Activated naive CD4-positive, alpha-beta T cell treated with anti-CD3 and anti-CD28 coated beads for 36 hours (primary cell): ENCODE measurements around the gene SERPINB6. TPM values are rescaled to one million over a fixed set of nuclear protein-coding genes. Genes with fewer than 3 reads are reported as not detected.
"Not testable (repeated sequence)": the region's sequence is repeated elsewhere in the genome, so short reads cannot be mapped to it uniquely, and the experiment has no call there.

Source experiments
- CTCF ChIA-PET: fragments of 350-600 bp; sonication (Branson Sonifier 250); formaldehyde crosslinking; loops from one replicate; lab custom pipeline; 2021; ENCODE audit warnings: antibody characterized with exemption; lab: Charles Lee
- DNase-seq: peaks from one replicate; pipeline ENCODE4 v3.0.0-alpha.2; 2020
- H3K27ac Mint-ChIP-seq: one replicate; pipeline ENCODE4 v1.8.0; 2021; ENCODE audit warnings: mild to moderate bottlenecking, mixed read lengths
- H3K27me3 Mint-ChIP-seq: one replicate; pipeline ENCODE4 v1.8.0; 2021; ENCODE audit warnings: low read depth, mixed read lengths
- H3K36me3 Mint-ChIP-seq: one replicate; pipeline ENCODE4 v1.8.0; 2021; ENCODE audit warnings: low read depth, mixed read lengths
- H3K4me1 Mint-ChIP-seq: one replicate; pipeline ENCODE4 v1.8.0; 2021; ENCODE audit warnings: low read depth, mixed read lengths
- H3K4me3 Mint-ChIP-seq: one replicate; pipeline ENCODE4 v1.8.0; 2021; ENCODE audit warnings: mild to moderate bottlenecking, moderate library complexity, mixed read lengths
- H3K9me3 Mint-ChIP-seq: one replicate; pipeline ENCODE4 v1.8.0; 2021; ENCODE audit warnings: mixed read lengths
- intact Hi-C: fragments of 100-400 bp; cut with micrococcal nuclease; formaldehyde crosslinking; loops from one replicate; pipeline ENCODE4 v1.15.1; 2023
- total RNA-seq, 2 experiments: library from RNA; stranded (reverse); gene quantifications; one replicate each; pipeline ENCODE4 v1.2.3, GENCODE V29; 2021

Gene SERPINB6
- total RNA-seq, 2 experiments from 2014 or later, result 31.2 to 31.4 TPM

DNA sequence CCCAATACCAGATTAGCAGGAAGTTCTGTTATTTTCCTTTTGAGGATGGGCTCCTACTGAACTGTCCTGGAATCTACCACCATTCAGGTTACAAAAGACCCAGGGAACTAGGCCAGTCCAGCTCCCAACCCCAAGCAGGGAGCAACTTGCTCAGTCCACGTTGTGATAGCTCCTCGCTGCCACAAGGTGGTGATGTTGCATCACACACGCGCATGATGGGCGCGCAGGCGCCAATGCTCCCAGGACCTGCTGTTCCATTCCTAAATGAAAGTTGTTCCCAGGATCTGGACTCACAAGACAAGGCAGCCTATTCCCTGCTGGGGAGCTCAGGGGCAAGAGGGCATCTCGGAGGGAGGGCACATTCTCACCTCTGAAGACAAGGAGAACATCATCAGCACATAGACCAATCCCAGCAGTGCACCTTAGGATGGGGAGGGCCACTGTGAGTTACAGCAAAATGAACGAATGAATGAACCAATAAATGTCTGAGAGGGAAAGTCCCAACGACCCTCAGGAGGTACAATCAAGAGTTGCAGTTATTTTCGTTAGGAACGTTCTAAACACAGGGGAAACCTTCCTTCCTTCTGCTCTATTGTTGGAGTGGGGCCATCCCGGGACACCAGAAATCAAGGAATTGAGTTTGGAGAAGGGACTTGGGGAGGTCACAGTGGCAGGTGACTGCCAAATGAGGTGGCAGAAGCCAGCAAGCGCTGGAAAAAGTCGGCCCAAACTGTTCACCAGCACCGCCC is 27.1 kb upstream of the SERPINB6 start:
- Mint-ChIP-seq H3K4me1 (peaks cover 16% of the 10 kb centered on the region), H3K4me3 (peak overlapping the region; percentile 82), H3K27ac (peak overlapping the region; percentile 82)
- intact Hi-C loops, result loop anchor here (2.0 to 10.0 kb wide), 3 partner anchors 260 to 734 kb away; partner anchors contain the start of genes PSMG4 and SLC22A23
- CTCF ChIA-PET, result interaction anchor here (1.0 to 1.6 kb wide), 8 partner anchors 12 to 152 kb away, joined by 3 to 6 read pairs (median 4); no protein-coding TSS in a partner anchor
- not testable (repeated sequence) for H3K27me3 Mint-ChIP-seq, H3K9me3 Mint-ChIP-seq, H3K36me3 Mint-ChIP-seq
- DNase-seq, result peak; percentile 72

DNA sequence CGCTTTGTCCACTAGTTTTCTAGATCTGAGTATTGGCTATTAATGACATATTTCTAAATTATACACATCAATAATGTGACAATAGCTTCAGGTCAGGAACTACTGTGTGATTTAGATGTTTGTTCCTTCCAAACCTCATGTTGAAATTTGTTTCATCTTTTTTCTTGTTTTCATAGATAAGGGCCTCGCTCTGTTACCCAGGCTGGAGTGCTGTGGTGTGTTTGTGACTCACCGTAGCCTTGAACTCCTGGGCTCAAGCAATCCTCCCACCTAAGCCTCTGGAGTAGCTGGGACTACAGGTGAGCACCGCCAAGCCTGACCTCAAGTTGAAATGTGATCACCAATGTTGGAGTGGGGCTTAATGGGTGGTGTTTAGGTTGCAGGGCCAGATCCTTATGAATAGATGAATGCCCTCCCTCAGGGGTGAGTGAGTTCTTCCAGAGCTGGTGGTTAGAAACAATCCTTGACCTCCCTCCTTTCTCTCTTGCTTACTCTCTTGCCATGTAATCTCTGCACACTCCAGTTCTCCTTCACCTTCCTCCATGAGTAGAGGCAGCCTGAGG is 22.5 kb upstream of the SERPINB6 start:
- no peak for DNase-seq
- CTCF ChIA-PET, result no interaction called here
- H3K27me3 Mint-ChIP-seq, result no peaks in the 10 kb centered on the region
- no peaks in the 10 kb centered on the region for H3K9me3 Mint-ChIP-seq
- H3K36me3 Mint-ChIP-seq, result no peaks in the 10 kb centered on the region
- intact Hi-C loops, result loop anchor here (10.0 kb wide), 1 partner anchor 461 kb away; the partner anchor contains the start of gene SLC22A23
- H3K4me3 Mint-ChIP-seq, result no peak overlapping the region
- peaks cover 4% of the 10 kb centered on the region for H3K4me1 Mint-ChIP-seq
- no peak overlapping the region for H3K27ac Mint-ChIP-seq

DNA sequence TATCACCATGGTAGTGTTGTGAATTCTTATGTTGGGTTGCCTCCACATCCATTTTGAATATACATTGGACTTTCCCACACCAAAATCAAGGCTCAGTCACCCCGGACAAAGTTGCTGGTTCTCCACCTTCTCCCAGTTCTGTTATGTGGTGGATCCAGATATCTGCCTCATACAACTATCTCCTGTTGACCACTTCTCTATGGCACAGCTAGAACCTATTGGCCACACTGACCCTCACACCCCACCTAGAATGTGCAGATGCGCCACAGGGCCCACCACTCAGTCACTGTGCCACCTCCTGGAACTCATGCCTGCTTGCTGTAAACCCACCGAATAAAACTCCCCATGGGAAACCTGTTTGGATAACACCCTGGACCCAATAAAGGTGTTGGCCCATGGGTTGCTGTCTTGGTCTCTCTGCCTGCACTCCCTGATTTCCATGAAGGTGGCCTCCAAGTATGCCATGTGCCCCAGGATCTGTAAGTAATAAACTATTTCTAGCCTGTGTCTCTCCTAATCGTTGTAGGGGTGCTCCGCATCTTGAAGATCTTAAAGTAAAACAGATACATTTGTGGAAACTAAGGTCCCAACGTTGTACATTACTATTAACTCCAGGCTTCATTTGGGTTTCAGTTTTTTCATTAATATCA is 21.1 kb upstream of the SERPINB6 start:
- Mint-ChIP-seq H3K4me1 (peaks cover 10% of the 10 kb centered on the region), H3K9me3 (no peaks in the 10 kb centered on the region), H3K4me3 (no peak overlapping the region), H3K36me3 (no peaks in the 10 kb centered on the region), H3K27ac (no peak overlapping the region), H3K27me3 (no peaks in the 10 kb centered on the region)
- CTCF ChIA-PET, result interaction anchor here (6.2 kb wide), 1 partner anchor 41 kb away, joined by 45 read pairs; no protein-coding TSS in a partner anchor
- DNase-seq, result no peak
- intact Hi-C loops, result loop anchor here (10.0 kb wide), 1 partner anchor 462 kb away; the partner anchor contains the start of gene SLC22A23

DNA sequence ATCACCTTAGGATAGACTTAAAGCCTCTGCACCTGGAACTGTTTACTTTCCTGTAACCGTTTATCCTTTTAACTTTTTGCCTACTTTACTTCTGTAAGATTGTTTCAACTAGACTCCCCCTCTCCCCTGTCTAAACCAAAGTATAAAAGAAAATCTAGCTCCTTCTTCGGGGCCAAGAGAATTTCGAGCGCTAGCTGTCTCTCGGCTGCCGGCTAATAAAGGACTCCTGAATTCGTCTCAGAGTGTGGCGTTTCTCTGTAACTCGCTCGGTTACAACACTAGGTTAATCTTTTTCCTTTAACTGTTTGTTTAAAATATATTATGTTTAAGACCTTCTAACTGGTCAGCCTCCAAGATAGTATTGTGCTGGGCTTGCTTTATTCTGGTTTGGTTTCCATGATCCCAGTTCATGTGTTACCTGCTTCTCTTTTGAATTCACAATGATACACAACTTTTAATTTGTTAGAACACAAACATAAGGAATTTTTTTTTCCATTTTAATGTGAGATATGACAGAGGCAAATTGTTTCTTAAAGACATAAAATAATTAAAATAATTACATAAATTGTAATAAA is 19.7 kb upstream of the SERPINB6 start:
- Mint-ChIP-seq H3K4me1 (peaks cover 12% of the 10 kb centered on the region), H3K36me3 (no peaks in the 10 kb centered on the region), H3K27ac (peak overlapping the region; percentile 97), H3K4me3 (peak overlapping the region; percentile 87), H3K27me3 (no peaks in the 10 kb centered on the region), H3K9me3 (no peaks in the 10 kb centered on the region)
- no peak for DNase-seq
- intact Hi-C loops, result loop anchor here (10.0 kb wide), 1 partner anchor 464 kb away; the partner anchor contains the start of gene SLC22A23
- CTCF ChIA-PET, result interaction anchor here (0.6 to 6.2 kb wide), 13 partner anchors 13 to 200 kb away, joined by 3 to 45 read pairs (median 5); no protein-coding TSS in a partner anchor

DNA sequence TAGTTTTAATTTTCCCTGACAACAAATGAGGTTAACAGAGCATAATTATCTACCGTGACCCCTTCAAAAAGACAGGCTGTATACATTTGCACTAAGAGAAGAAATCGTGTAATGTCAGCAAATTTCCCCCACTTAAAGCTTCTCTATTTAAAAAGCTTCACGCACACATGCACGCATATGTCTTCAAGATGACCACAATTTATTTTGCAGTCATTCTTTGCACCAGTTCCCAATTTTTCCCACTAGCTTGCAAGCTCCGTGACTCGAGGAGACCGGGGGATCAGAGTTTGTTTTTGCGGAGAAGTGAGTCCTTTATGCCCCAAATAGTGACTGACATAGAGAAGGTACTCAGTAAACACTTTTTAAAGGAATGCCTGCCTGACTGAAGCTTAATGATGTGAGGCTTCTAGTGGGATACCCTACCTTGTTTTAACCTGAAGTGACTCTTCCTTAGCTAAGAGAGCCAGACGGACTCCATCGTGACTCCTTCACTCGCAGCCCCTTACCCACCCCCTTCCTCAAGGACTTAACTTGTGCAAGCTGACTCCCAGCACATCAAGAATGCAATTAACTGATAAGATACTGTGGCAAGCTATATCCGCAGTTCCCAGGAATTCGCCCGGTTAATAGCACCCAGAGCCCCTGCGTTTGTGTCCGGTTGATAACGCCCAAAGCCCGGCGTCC is 19.0 kb upstream of the SERPINB6 start:
- no peak for DNase-seq
- intact Hi-C loops, result loop anchor here (10.0 kb wide), 1 partner anchor 464 kb away; the partner anchor contains the start of gene SLC22A23
- Mint-ChIP-seq H3K4me1 (peaks cover 12% of the 10 kb centered on the region), H3K27ac (peak overlapping the region; percentile 97), H3K9me3 (no peaks in the 10 kb centered on the region), H3K36me3 (no peaks in the 10 kb centered on the region), H3K27me3 (no peaks in the 10 kb centered on the region), H3K4me3 (peak overlapping the region; percentile 87)
- CTCF ChIA-PET, result interaction anchor here (0.6 to 6.2 kb wide), 22 partner anchors 11 to 228 kb away, joined by 3 to 45 read pairs (median 5); partner anchors contain the start of gene SERPINB1

DNA sequence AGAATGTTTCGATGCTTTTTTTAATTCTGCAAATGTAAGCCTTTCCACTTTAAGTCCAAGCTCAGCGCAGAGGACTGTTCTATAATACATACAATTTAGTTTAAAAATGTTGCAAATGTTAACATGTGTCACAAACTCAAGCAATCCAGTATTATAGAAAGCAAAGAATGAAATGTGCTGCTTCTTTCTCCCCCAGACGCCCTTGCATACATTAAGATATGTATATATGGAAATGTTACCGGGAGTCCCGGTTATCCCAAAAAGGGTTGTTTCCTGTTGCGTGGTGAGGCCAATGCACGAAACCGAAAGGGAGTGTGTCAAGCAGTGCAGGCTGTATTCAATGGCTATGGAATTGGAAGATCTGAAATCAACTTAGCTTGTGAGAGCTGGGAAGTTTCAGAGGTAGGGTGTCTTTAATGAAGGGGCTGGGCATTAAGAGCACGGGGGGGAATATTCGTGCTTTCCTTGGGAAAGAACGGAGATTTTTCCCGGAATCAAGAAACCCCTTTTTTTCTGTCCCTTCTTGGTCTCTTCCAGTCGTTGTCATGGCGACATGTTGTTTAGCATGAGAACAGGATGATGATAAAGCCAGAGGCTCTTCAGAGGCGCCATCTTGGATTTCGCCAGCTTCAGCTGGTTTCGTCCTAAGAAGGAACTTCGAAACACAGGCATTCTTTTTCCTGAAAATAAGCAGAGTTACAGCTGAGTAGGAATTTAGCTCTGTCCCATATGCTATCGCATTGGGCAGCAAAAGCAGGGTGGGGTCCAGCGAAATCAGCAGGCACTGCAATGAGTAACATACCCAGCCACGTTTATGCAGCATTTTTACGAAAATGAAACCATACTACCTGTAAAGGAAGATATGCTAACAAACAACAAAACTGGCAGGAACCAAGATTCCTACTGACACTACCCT is 18.2 kb upstream of the SERPINB6 start:
- no peaks in the 10 kb centered on the region for H3K9me3 Mint-ChIP-seq
- no peaks in the 10 kb centered on the region for H3K36me3 Mint-ChIP-seq
- intact Hi-C loops, result loop anchor here (1.0 to 10.0 kb wide), 10 partner anchors 10 to 465 kb away; partner anchors contain the start of genes NQO2, SERPINB1, SERPINB6 and SLC22A23
- H3K4me3 Mint-ChIP-seq, result peak overlapping the region; percentile 87
- peak overlapping the region; percentile 97 for H3K27ac Mint-ChIP-seq
- CTCF ChIA-PET, result interaction anchor here (0.7 to 6.2 kb wide), 32 partner anchors 10 to 240 kb away, joined by 3 to 45 read pairs (median 4); partner anchors contain the start of genes NQO2 and SERPINB1
- DNase-seq, result peak; percentile 86
- H3K4me1 Mint-ChIP-seq, result peaks cover 12% of the 10 kb centered on the region
- no peaks in the 10 kb centered on the region for H3K27me3 Mint-ChIP-seq

DNA sequence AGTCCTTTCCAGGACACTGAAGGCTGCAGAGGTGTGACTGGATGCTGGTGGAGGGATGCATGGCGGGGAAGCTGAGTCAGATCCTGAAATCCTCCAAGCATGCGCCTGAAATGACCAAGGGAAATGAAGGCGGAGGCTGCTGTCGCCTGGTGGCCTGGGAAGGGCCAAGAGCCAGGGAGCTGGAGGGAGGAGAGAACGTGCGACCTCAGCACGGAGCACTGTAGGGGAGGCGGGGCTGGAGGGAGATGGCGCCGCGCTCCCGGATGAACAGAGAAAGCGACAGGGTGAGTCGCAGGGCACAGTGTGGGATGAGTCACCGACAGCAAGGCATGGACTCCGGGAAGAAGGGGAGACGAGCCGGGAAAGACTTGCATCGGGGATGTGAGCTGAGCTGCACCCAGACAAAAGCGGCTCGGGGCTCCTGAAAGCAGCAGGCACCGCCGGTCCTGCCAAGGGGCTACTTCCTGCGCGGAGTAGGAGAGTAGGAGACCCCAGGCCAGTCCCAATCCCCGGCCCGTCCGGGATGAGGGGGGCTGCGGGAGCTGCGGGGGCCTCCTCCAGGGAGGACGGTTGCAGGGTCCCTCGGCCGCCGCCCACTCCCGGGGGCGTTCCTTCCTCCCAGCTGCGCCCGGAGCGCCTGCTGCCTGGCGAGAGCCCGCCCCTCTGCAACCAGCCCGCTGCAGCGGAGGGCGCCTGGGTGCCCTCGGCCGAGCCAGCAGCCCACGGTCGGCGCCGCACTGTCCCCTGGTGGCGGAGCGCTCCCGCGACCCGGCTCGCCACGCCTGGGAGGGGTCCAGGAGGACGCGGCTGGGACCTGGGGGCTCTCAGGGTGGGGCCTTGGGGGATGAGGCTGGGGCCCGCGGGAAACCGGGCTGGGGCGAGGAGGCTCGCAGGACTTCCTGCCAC is 17.3 kb upstream of the SERPINB6 start:
- peak; percentile 84 for DNase-seq
- peak overlapping the region; percentile 87 for H3K4me3 Mint-ChIP-seq

DNA sequence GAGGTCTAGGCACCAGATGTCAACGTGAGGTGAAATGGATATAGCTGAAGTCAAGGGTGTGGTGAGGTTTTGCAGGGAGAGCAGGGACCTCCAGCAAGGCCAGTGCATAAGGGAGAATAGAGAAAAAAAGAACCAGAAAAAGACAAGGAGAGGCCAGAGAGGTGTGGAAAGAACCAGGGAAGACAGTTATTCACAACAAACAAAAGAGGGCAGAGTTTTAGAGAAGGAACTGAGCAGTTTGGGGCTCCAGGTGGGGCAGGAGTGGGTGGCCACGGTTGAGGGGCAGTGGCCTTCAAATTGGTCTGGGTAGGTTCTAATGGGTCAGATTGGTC is 16.7 kb upstream of the SERPINB6 start:
- CTCF ChIA-PET, result interaction anchor here (0.9 to 6.2 kb wide), 11 partner anchors 9 to 197 kb away, joined by 3 to 45 read pairs (median 5); no protein-coding TSS in a partner anchor
- DNase-seq, result no peak
- peak overlapping the region; percentile 89 for H3K27ac Mint-ChIP-seq
- H3K4me3 Mint-ChIP-seq, result peak overlapping the region; percentile 87
- H3K36me3 Mint-ChIP-seq, result no peaks in the 10 kb centered on the region
- intact Hi-C loops, result loop anchor here (2.0 kb wide), 1 partner anchor 95 kb away; no protein-coding TSS in a partner anchor
- peaks cover 12% of the 10 kb centered on the region for H3K4me1 Mint-ChIP-seq
- no peaks in the 10 kb centered on the region for H3K9me3 Mint-ChIP-seq
- no peaks in the 10 kb centered on the region for H3K27me3 Mint-ChIP-seq

More for the DNA sequence above, 17.3 kb upstream of the SERPINB6 start:
- Mint-ChIP-seq H3K27me3 (no peaks in the 10 kb centered on the region), H3K27ac (peak overlapping the region; percentile 97), H3K36me3 (no peaks in the 10 kb centered on the region), H3K9me3 (no peaks in the 10 kb centered on the region), H3K4me1 (peaks cover 12% of the 10 kb centered on the region)
- CTCF ChIA-PET, result interaction anchor here (0.7 to 6.2 kb wide), 25 partner anchors 9 to 239 kb away, joined by 3 to 45 read pairs (median 5); partner anchors contain the start of genes NQO2 and SERPINB1
- intact Hi-C loops, result loop anchor here (1.0 to 2.0 kb wide), 9 partner anchors 11 to 223 kb away; partner anchors contain the start of genes NQO2, SERPINB1, SERPINB6 and WRNIP1

DNA sequence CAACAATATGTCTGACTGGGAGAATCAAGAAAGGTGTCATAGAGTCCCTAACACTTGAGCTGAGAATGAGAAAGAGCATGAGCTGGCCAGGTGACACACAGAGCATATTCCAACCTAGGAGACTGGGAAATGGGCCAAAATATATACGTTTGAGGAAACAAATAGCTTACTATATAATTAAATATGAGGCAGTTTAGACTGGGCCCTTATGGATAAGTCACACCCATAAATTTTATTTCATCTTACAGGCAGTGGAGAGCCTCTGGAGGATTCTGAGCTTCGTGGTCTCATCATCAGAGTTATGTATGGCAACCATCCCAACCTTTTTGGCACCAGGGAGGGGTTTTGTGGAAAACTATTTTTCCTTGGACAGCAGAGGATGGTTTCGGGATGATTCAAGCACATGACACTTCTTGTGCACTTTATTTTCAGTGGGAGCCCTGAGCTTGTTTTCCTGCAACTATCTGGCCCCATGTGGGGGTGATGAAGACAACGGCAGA is 15.4 kb upstream of the SERPINB6 start:
- CTCF ChIA-PET, result interaction anchor here (0.6 to 6.2 kb wide), 9 partner anchors 9 to 195 kb away, joined by 3 to 45 read pairs (median 4); no protein-coding TSS in a partner anchor
- Mint-ChIP-seq H3K27ac (no peak overlapping the region), H3K4me1 (peaks cover 15% of the 10 kb centered on the region), H3K4me3 (no peak overlapping the region), H3K9me3 (no peaks in the 10 kb centered on the region), H3K36me3 (no peaks in the 10 kb centered on the region), H3K27me3 (peaks cover 3% of the 10 kb centered on the region)
- intact Hi-C loops, result no loop called here
- no peak for DNase-seq
